A549 (cell line): Measurements from ENCODE around the gene SH3PXD2A. TPM values are rescaled to one million over a fixed set of nuclear protein-coding genes. Genes with fewer than 3 reads are reported as not detected.

Experiments
- ATAC-seq, 2 experiments: fragments of 200-7000 bp in 1 of 2; fragments of >200 bp in 1 of 2; cut with Nextera tagmentation in 1 of 2; cut with Tn5 transposase in 1 of 2; 3 replicates each; pipeline versions ENCODE4 v1.8.0 to v1.9.1; 2018 to 2020; ENCODE audit warnings: mild to moderate bottlenecking in 1 of 2, moderate library complexity in 1 of 2
- CTCF ChIA-PET: fragments of 300-600 bp; sonication (Branson Sonifier 250); formaldehyde crosslinking; extraction: SDS; loops from one replicate; lab custom pipeline; 2021; ENCODE audit warnings: antibody characterized with exemption, inconsistent platforms; lab: Yijun Ruan, JAX
- POLR2A ChIA-PET: fragments of 350-600 bp; formaldehyde crosslinking; extraction: SDS; loops from one replicate; lab custom pipeline; 2021; ENCODE audit warnings: antibody characterized with exemption, inconsistent platforms; lab: Yijun Ruan, JAX
- DNase-seq, 2 experiments: peaks; one replicate each; pipeline versions ENCODE4 v3.0.0 to v3.0.0-alpha.2; 2011 to 2016; ENCODE audit warnings: low read depth in 1 of 2, low spot score in 1 of 2
- FAIRE-seq: peaks from 2 replicates; lab custom pipeline; 2011; peaks lifted over from hg19 to GRCh38; lab: Jason Lieb, UNC
- H3K27ac ChIP-seq, 2 experiments: fragments of >200 bp; sonication (Bioruptor Twin); formaldehyde crosslinking; 3 replicates each; pipeline ENCODE4 v1.5.1; 2016 to 2017
- H3K4me1 ChIP-seq: fragments of >200 bp; sonication (Bioruptor Twin); formaldehyde crosslinking; 3 replicates; pipeline ENCODE4 v1.6.1; 2016
- H3K4me2 ChIP-seq: fragments of >200 bp; sonication (Bioruptor Twin); formaldehyde crosslinking; 3 replicates; pipeline ENCODE4 v1.6.1; 2016
- H3K4me3 ChIP-seq: fragments of >200 bp; sonication (Bioruptor Twin); formaldehyde crosslinking; 3 replicates; pipeline ENCODE4 v1.5.1; 2016
- H3K9me3 ChIP-seq: fragments of >200 bp; sonication (Bioruptor Twin); formaldehyde crosslinking; 3 replicates; pipeline ENCODE4 v1.6.1; 2016
- CHD4 ChIP-seq: fragments of 200-600 bp; sonication (generic); IDR thresholded peaks from 2 replicates; pipeline ENCODE4 v1.6.1; 2016; ENCODE audit warnings: antibody characterized with exemption, mild to moderate bottlenecking, borderline replicate concordance
- ELK1 ChIP-seq: fragments of 150-350 bp; IDR thresholded peaks from 2 replicates; pipeline ENCODE4 v1.6.1; 2014; ENCODE audit warnings: low read depth, mild to moderate bottlenecking, low read length
- HDAC2 ChIP-seq: fragments of 200-600 bp; sonication (generic); IDR thresholded peaks from 2 replicates; pipeline ENCODE4 v1.6.1; 2016
- HEYL ChIP-seq: fragments of 250-450 bp; sonication (Bioruptor Pico); IDR thresholded peaks from 2 replicates; pipeline ENCODE4 v1.8.0; 2021; ENCODE audit warnings: mild to moderate bottlenecking, moderate library complexity
- HOXB13 ChIP-seq: fragments of 250-450 bp; sonication (Bioruptor Pico); IDR thresholded peaks from 2 replicates; pipeline ENCODE4 v1.5.0; 2020; ENCODE audit warnings: low read depth, mild to moderate bottlenecking, moderate library complexity
- KDM1A ChIP-seq: fragments of 200-600 bp; sonication (generic); IDR thresholded peaks from 2 replicates; pipeline ENCODE4 v1.6.1; 2016; ENCODE audit warnings: low read depth, mild to moderate bottlenecking
- MAFK ChIP-seq: fragments of 450-650 bp; IDR thresholded peaks from 2 replicates; pipeline ENCODE4 v1.6.1; 2014; ENCODE audit not compliant: partially characterized antibody
- MAX ChIP-seq: IDR thresholded peaks from 2 replicates; pipeline ENCODE4 v1.6.1; 2012
- POLR2AphosphoS2 ChIP-seq: conservative IDR thresholded peaks from 2 replicates; pipeline ENCODE4 v1.6.1; 2012; ENCODE audit warnings: low read length, improper control_type of control experiment, inconsistent platforms
- RFX5 ChIP-seq: fragments of 450-650 bp; IDR thresholded peaks from 2 replicates; pipeline ENCODE4 v1.7.1; 2014; ENCODE audit warnings: antibody characterized with exemption, mild to moderate bottlenecking, moderate library complexity
- TP53 ChIP-seq: fragments of 250-450 bp; sonication (Bioruptor Pico); IDR thresholded peaks from 2 replicates; pipeline ENCODE4 v1.5.0; 2021; ENCODE audit warnings: mild to moderate bottlenecking, moderate library complexity
- WGBS: methylation state at CpG from one replicate; pipeline ENCODE4 v1.1.6; 2017; ENCODE audit errors: missing lambda C conversion rate; 5-methylcytosine and 5-hydroxymethylcytosine counted together
- polyA plus RNA-seq, 4 experiments: library from polyadenylated mRNA; depleted of rRNA in 3 of 4; stranded (reverse); fragments of >200 nt; fragmentation: RNase III in 1 of 4; extraction: RNeasy Plus Mini Kit Qiagen cat#74134 plus additional on column Dnase treatment in 1 of 4; gene quantifications; 2 replicates in 3 of 4; 3 replicates in 1 of 4; pipeline ENCODE4 v1.2.3, GENCODE V29; 2011 to 2017
- TF ChIP-seq, protein P1 (sequence below): fragments of 200-600 bp; sonication (generic); IDR thresholded peaks from 2 replicates; pipeline ENCODE4 v1.6.1; 2016; ENCODE audit warnings: antibody characterized with exemption, mild to moderate bottlenecking, moderate library complexity
- TF ChIP-seq, protein P2 (sequence below): fragments of >200 bp; sonication (Bioruptor Twin); formaldehyde crosslinking; IDR thresholded peaks from 3 replicates; pipeline ENCODE4 v1.6.1; 2016
- TF ChIP-seq, protein P3 (sequence below): fragments of 250-450 bp; sonication (Bioruptor Pico); IDR thresholded peaks from 2 replicates; pipeline ENCODE4 v1.5.0; 2020; ENCODE audit warnings: low read depth, mild to moderate bottlenecking, moderate library complexity

SH3PXD2A gene
- polyA plus RNA-seq, 2 of the 4 experiments (the other 2 are of a cell fraction): 2.4 to 3.9 TPM

- TF ChIP-seq, protein P1, sequence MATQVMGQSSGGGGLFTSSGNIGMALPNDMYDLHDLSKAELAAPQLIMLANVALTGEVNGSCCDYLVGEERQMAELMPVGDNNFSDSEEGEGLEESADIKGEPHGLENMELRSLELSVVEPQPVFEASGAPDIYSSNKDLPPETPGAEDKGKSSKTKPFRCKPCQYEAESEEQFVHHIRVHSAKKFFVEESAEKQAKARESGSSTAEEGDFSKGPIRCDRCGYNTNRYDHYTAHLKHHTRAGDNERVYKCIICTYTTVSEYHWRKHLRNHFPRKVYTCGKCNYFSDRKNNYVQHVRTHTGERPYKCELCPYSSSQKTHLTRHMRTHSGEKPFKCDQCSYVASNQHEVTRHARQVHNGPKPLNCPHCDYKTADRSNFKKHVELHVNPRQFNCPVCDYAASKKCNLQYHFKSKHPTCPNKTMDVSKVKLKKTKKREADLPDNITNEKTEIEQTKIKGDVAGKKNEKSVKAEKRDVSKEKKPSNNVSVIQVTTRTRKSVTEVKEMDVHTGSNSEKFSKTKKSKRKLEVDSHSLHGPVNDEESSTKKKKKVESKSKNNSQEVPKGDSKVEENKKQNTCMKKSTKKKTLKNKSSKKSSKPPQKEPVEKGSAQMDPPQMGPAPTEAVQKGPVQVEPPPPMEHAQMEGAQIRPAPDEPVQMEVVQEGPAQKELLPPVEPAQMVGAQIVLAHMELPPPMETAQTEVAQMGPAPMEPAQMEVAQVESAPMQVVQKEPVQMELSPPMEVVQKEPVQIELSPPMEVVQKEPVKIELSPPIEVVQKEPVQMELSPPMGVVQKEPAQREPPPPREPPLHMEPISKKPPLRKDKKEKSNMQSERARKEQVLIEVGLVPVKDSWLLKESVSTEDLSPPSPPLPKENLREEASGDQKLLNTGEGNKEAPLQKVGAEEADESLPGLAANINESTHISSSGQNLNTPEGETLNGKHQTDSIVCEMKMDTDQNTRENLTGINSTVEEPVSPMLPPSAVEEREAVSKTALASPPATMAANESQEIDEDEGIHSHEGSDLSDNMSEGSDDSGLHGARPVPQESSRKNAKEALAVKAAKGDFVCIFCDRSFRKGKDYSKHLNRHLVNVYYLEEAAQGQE: no peak
- TF ChIP-seq ELK1 (no peak), HEYL (CRISPR knock-in tag) (no peak), POLR2AphosphoS2 (no peak), MAFK (no peak), MAX (no peak)
- TF ChIP-seq, all 56 proteins: peak for 0
These were observed 35.0 kb downstream of the SH3PXD2A start (continued) for GRCh38 chr10:103820101-103821062.

DNA sequence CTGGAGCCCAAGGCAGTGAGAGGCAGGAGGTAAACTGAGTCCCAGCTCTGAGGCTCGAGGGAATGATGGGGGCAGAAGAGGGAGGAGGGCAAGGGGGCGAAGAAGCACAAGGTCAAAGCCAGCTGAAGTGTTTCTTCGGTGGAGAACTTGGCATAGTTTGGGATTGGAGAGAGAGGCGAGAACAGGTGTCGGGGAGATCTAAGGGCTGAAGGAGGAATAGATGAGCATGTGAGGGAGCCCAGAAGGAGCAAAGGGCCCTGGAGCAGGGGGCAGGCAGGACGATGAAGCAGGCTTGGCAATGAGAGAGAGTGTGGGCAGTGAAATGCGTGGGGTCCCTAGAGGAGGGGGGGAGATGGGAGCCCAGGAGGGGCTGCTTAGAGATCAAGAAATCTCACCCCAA lies 35.9 kb downstream of the SH3PXD2A start:
- DNase-seq (no peak), ATAC-seq (no peak), FAIRE-seq (no peak)
- ChIA-PET CTCF (interaction anchor here (1.3 to 1.6 kb wide), 2 partner anchors 36 to 37 kb away, joined by 3 read pairs; partner anchors contain the start of gene SH3PXD2A), POLR2A (no interaction called here)
- H3K9me3 ChIP-seq: no peaks in the 10 kb centered on the region
- WGBS: 73% methylated on average over 7 of the region's 7 CpGs
- H3K4me1 ChIP-seq: peaks cover 46% of the 10 kb centered on the region
- TF ChIP-seq KDM1A (no peak), RFX5 (no peak), HDAC2 (no peak), TP53 (no peak), HOXB13 (CRISPR knock-in tag) (no peak), CHD4 (no peak)
- TF ChIP-seq, protein P2, sequence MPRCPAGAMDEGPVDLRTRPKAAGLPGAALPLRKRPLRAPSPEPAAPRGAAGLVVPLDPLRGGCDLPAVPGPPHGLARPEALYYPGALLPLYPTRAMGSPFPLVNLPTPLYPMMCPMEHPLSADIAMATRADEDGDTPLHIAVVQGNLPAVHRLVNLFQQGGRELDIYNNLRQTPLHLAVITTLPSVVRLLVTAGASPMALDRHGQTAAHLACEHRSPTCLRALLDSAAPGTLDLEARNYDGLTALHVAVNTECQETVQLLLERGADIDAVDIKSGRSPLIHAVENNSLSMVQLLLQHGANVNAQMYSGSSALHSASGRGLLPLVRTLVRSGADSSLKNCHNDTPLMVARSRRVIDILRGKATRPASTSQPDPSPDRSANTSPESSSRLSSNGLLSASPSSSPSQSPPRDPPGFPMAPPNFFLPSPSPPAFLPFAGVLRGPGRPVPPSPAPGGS: no peak
- TF ChIP-seq, protein P3, sequence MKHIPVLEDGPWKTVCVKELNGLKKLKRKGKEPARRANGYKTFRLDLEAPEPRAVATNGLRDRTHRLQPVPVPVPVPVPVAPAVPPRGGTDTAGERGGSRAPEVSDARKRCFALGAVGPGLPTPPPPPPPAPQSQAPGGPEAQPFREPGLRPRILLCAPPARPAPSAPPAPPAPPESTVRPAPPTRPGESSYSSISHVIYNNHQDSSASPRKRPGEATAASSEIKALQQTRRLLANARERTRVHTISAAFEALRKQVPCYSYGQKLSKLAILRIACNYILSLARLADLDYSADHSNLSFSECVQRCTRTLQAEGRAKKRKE (CRISPR knock-in tag): no peak
- no peak overlapping the region for H3K4me2 ChIP-seq
- no peak overlapping the region for H3K4me3 ChIP-seq
- peak overlapping the region in 1 of 2 experiments; percentile 66; a peak in 4 of 6 replicates for H3K27ac ChIP-seq
